ENCODE results near the gene FBLL1.
"Not testable (repeated sequence)": the region's sequence is repeated elsewhere in the genome, so short reads cannot be mapped to it uniquely, and the experiment has no call there.

The FBLL1 gene

GRCh38 chr5:168553377-168554130 lies 24.4 kb downstream of the FBLL1 start:
- no peak for DNase-seq

GRCh38 chr5:168557389-168557788 lies 28.3 kb downstream of the FBLL1 start:
- DNase-seq, result no peak

- DNase-seq, result no peak
These were observed 33.2 kb downstream of the FBLL1 start for GRCh38 chr5:168562279-168562678.

GRCh38 chr5:168563959-168564358 lies 34.9 kb downstream of the FBLL1 start:
- DNase-seq, result no peak

- DNase-seq, result no peak
These were observed 39.6 kb downstream of the FBLL1 start for GRCh38 chr5:168568738-168569137.

- no peak for DNase-seq
These were observed 41.6 kb downstream of the FBLL1 start for GRCh38 chr5:168570490-168571328.

- DNase-seq, result not testable (repeated sequence)
These were observed 44.6 kb downstream of the FBLL1 start for GRCh38 chr5:168573663-168574062.

GRCh38 chr5:168574156-168574555 lies 45.1 kb downstream of the FBLL1 start:
- DNase-seq, result not testable (repeated sequence)

- DNase-seq, result no peak
These were observed 46.6 kb downstream of the FBLL1 start for GRCh38 chr5:168575391-168576372.

- no peak for DNase-seq
These were observed 48.9 kb downstream of the FBLL1 start for GRCh38 chr5:168578006-168578405.

- peak; percentile 50 for DNase-seq
These were observed 49.7 kb downstream of the FBLL1 start, which contains the start of gene PANK3 for GRCh38 chr5:168578538-168579487. PANK3 (minus strand) TSS chr5:168579368; CDS start chr5:168579283, 85 bp downstream.

GRCh38 chr5:168579488-168580226 lies 50.6 kb downstream of the FBLL1 start:
- DNase-seq, result peak; percentile 94

- DNase-seq, result no peak
These were observed 51.1 kb downstream of the FBLL1 start for GRCh38 chr5:168580227-168580508.

All from GF-D8 (cell line).